Testis (tissue), 3 donors: Measurements from ENCODE around the gene NLRC5. TPM values are rescaled to one million over a fixed set of nuclear protein-coding genes. Genes with fewer than 3 reads are reported as not detected.

ENCODE experiments used
- DNase-seq: peaks from one replicate; pipeline ENCODE4 v3.0.0-alpha.2; 2019
- H3K27ac ChIP-seq, 2 donors: fragments of 200-600 bp; sonication (generic); one replicate each; pipeline ENCODE4 v1.5.1; 2019
- H3K27me3 ChIP-seq: fragments of 200-600 bp; sonication (generic); one replicate; pipeline ENCODE4 v1.5.1; 2019
- H3K36me3 ChIP-seq: fragments of 200-600 bp; sonication (generic); one replicate; pipeline ENCODE4 v1.5.1; 2017; ENCODE audit warnings: low read depth; ENCODE audit errors: missing control alignments
- H3K4me1 ChIP-seq: fragments of 200-600 bp; sonication (generic); one replicate; pipeline ENCODE4 v1.5.1; 2019
- H3K4me3 ChIP-seq, 2 donors: fragments of 200-600 bp; sonication (generic); one replicate each; pipeline ENCODE4 v1.5.1; 2017 to 2019
- H3K9me3 ChIP-seq: fragments of 200-600 bp; sonication (generic); one replicate; pipeline ENCODE4 v1.5.1; 2017
- CTCF ChIP-seq, 3 experiments: fragments of 450-650 bp in 2 of 3; fragments of 200-600 bp in 1 of 3; sonication (generic) in 1 of 3; IDR thresholded peaks; one replicate each; pipeline ENCODE4 v1.5.1; 2016 to 2019; ENCODE audit warnings: antibody characterized with exemption in 3 of 3, mild to moderate bottlenecking in 2 of 3, moderate library complexity in 1 of 3
- POLR2A ChIP-seq: fragments of 450-650 bp; IDR thresholded peaks from one replicate; pipeline ENCODE4 v1.6.1; 2017; ENCODE audit warnings: antibody characterized with exemption, mild to moderate bottlenecking, moderate library complexity
- WGBS, 2 donors: methylation state at CpG; one replicate each; pipeline ENCODE4 v1.1.5; 2018; 5-methylcytosine and 5-hydroxymethylcytosine counted together
- intact Hi-C: fragments of 100-400 bp; cut with DNase I; formaldehyde crosslinking; loops from one replicate; pipeline ENCODE4 v1.15.1; 2023; ENCODE audit warnings: low total_unique reads
- polyA plus RNA-seq: library from polyadenylated mRNA; stranded (reverse); fragments of 350-450 nt; fragmentation: Illumina TruSeq; extraction: RNeasy Lipid Tissue Mini Kit (QIAGEN cat#74804); gene quantifications from one replicate; pipeline ENCODE4 v1.2.3, GENCODE V29; 2014; ENCODE audit warnings: low read depth, low replicate concordance; ENCODE audit not compliant: insufficient read depth
- total RNA-seq, 2 donors: library from RNA; depleted of rRNA; stranded (reverse); fragments of >200 nt; gene quantifications; one replicate each; pipeline ENCODE4 v1.2.3, GENCODE V29; 2016

NLRC5 gene
- total and polyA plus RNA-seq, 3 donors from 2014 or later: 10.3 to 14.9 (median 12.0) TPM

- 93 to 94% methylated on average over 5 to 6 of the region's 6 CpGs for WGBS, 2 donors
- no peak overlapping the region for H3K27ac ChIP-seq
- H3K36me3 ChIP-seq: no peaks in the 10 kb centered on the region
- no peak for DNase-seq
- H3K4me1 ChIP-seq: no peaks in the 10 kb centered on the region
- H3K4me3 ChIP-seq: no peak overlapping the region
- H3K9me3 ChIP-seq: no peaks in the 10 kb centered on the region
- intact Hi-C loops: no loop called here
- TF ChIP-seq POLR2A (no peak), CTCF (IDR thresholded peaks at IDR 0.05) (no peak)
- H3K27me3 ChIP-seq: no peaks in the 10 kb centered on the region
These were observed 93.3 kb downstream of the NLRC5 start for GRCh38 chr16:57082664-57083063.

DNA sequence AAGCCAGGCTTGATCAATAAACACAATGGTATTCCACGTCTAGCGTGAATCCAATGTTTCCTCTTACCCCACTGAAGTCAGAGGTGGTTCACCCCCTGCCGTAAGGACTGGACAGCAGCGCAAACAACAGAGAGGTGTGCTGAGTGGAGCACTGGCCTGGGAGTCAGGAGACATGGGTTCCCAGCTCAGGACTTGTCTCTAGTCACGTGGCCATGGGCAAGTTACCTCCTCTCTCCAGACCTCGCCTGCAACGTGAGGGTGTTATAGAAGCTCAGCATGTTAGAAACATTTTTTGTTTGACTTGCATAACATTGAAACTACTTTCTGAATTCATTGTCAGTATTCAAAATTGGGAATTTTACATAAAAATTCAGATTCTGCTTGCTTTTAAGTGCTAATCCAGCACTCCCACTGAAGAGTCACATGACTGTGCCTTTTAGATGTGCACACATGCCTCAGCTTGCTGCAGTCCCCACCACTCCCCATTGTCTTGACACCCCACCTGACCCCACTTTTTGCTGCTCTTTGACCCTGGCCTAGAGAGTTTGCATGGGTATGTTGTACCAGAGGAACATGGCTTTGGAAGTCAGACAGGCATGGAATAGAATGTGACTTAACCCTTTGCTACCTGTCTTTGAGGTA lies 94.2 kb downstream of the NLRC5 start:
- H3K4me3 ChIP-seq: no peak overlapping the region
- TF ChIP-seq CTCF (IDR thresholded peaks at IDR 0.05) (no peak), POLR2A (no peak)
- no peaks in the 10 kb centered on the region for H3K27me3 ChIP-seq
- no peaks in the 10 kb centered on the region for H3K36me3 ChIP-seq
- DNase-seq: no peak
- no peaks in the 10 kb centered on the region for H3K4me1 ChIP-seq
- H3K9me3 ChIP-seq: no peaks in the 10 kb centered on the region
- 73 to 81% methylated on average over 7 of the region's 7 CpGs for WGBS, 2 donors
- intact Hi-C loops: no loop called here
- H3K27ac ChIP-seq: no peak overlapping the region

- Histone ChIP-seq H3K36me3 (no peaks in the 10 kb centered on the region), H3K27ac (no peak overlapping the region), H3K27me3 (no peaks in the 10 kb centered on the region), H3K4me1 (no peaks in the 10 kb centered on the region), H3K9me3 (no peaks in the 10 kb centered on the region), H3K4me3 (no peak overlapping the region)
- 15 to 23% methylated on average over 7 to 9 of the region's 9 CpGs for whole genome bisulfite sequencing, 2 donors
- TF ChIP-seq CTCF (IDR thresholded peaks at IDR 0.05) (peak; percentile 93 to 99 (median 96)), POLR2A (no peak)
- DNase-seq: peak; percentile 81
- intact Hi-C loops: no loop called here
These were observed 95.0 kb downstream of the NLRC5 start for GRCh38 chr16:57084257-57084770.

- WGBS, 2 donors: 82 to 85% methylated on average over 7 of the region's 7 CpGs
These were observed 95.6 kb downstream of the NLRC5 start for GRCh38 chr16:57084996-57085395.

More at GRCh38 chr16:57084996-57085395, 95.6 kb downstream of the NLRC5 start:
- Histone ChIP-seq H3K27me3 (no peaks in the 10 kb centered on the region), H3K4me3 (no peak overlapping the region), H3K9me3 (no peaks in the 10 kb centered on the region), H3K36me3 (no peaks in the 10 kb centered on the region), H3K4me1 (no peaks in the 10 kb centered on the region), H3K27ac (no peak overlapping the region)
- intact Hi-C loops: no loop called here
- no peak for TF ChIP-seq CTCF (IDR thresholded peaks at IDR 0.05)
- no peak for TF ChIP-seq POLR2A
- no peak for DNase-seq
